Measurements from ENCODE around the gene ZSCAN18.

The ZSCAN18 gene

DNA sequence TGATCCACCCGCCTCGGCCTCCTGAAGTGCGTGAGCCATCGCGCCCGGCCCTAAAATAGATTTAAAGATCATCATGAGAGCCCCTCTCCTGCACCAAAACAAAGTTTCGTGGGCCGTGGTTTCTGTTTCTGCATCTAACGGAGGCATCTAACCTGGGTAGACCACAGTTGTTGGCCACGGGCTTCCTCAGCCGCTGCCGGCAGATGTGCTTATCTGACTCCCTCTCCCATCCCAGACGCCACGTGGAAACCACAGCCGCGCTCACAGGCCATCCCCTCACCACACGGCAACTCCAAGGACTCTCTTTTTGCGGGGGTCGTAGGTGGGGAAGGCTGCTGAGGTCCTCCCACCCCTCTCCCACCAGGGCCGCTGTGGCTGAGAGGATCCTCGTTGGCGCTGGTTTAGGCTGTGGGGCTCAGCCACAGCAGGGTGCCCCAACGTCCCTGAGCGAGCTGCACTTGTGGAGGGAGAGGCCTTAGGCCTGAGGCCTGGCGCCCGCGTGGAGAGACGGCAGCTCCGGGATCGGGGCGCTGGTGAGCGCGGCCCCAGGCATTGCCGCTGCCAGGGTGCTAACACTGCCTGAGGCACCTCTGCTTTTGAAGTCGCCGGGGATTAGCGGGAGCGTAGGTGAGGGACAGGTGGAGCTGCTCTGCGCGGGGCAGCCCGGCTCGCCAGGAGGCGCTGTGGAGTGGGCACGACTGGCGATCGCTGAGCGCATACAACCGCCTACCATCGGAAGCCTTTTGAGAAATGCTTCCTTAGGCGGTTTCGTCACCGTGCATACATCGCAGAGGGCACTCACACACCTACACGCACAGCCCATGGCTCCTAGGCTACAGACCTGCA lies 55.3 kb downstream of the ZSCAN18 start:
- DNase-seq = no peak

- DNase-seq = no peak
Measured at GRCh38 chr19:58040751-58041525, 57.1 kb downstream of the ZSCAN18 start.

DNA sequence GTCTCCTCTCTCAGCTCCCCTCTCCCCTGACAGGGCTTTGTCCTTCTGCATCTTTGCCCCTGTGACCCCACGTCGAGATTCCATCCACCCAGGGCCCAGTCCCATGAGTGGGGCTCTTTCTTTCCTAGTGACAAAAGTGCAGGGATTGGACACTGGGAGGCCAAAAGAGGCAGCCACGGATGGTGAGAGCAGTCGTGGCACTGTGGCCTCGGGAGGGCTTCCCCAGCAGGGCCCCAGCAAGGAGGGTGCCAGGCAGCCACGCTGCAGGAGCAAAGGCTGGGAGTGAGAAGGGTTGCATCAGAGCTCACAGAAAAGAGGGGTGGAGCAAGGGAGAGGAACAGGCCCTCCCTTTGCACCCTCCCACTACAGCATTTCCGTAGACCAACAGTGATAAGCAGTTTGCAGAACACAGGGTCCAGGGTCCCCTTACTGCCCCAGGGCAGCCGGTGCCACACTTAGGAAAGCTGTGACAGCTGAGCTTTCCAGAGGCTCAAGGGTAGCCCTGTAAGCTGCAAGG lies 59.3 kb downstream of the ZSCAN18 start:
- DNase-seq = no peak

DNA sequence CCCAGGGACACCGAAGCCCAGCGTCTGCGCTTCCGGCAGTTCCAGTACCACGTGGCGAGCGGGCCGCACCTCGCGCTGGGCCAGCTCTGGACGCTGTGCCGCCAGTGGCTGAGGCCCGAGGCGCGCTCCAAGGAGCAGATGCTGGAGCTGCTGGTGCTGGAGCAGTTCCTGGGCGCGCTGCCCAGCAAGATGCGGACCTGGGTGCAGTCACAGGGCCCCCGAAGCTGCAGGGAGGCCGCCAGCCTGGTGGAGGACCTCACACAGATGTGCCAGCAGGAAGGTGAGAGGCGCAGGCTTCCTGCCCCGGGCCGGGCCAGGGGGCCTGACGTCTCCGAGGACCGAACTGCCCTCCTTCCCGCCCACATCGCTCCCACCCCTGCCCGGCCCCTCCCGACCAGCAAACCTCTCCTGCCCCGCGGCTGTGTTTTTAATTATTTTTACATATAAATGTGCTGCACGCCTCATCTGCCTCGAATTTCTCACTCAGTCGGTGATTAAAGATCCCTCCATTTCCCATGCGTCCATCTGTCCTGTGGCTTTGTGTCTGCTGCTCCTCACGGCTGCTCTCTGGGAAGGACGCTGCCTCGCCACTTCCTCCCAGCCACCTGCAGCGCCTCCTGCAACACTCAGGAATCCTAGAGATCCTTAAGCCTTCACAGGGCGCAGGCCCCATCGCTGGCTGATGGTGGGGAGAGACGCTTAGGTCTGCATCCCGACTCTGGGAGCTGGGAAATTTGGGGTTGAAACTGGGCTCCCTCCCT lies 59.9 kb downstream of the ZSCAN18 start:
- DNase-seq = no peak

DNA sequence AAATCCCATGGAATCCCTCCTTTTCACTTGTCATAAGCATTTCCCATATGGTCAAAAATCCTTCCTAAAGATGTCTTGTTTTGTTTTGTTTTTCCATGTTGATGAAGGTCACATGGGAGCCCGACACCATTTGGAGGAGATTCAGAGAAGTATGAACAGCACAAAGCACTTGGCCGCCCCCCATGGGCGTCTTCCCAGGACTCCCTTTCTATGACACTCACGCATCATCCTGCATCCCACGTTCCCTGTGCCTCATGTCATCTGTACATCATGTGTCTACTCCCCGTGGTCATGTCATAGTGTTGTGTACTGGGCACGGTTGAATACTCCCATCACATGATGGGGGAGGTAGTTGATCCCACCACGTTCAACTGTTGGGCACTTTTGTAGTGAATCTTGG lies 62.2 kb downstream of the ZSCAN18 start:
- no peak for DNase-seq

DNA sequence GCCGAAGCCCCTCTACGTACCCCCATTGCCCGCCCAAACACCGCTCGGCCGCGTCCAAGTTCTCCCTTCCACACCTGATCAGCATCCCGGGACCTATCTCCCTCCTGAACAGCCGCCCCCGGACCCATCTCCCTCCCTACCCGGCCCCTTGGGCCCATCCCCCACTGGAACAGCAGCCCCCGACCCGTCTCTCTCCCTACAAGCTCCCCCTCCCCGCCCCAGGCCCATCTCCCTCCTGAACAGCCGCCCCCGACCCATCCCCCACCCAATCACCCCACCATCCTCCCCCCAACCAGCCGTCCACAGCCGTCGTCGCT lies 63.6 kb downstream of the ZSCAN18 start:
- DNase-seq = no peak
